Endothelial cell of umbilical vein (primary cell): ENCODE data around the gene CD151.

Experiments
- CTCF ChIP-seq, 2 donors: IDR thresholded peaks; 1 replicate in 1 of 2; 2 replicates in 1 of 2; pipeline ENCODE4 v1.5.1; 2011; ENCODE audit warnings: low read length in 2 of 2, mild to moderate bottlenecking in 2 of 2, moderate library complexity in 2 of 2, control low read depth in 1 of 2, inconsistent platforms in 1 of 2, low read depth in 1 of 2; ENCODE audit not compliant: insufficient read depth in 1 of 2; ENCODE audit errors: extremely low read depth in 1 of 2
- EZH2 ChIP-seq: IDR thresholded peaks from 2 replicates; pipeline ENCODE4 v1.6.1; 2012; ENCODE audit warnings: borderline replicate concordance, low read depth, mild to moderate bottlenecking, moderate library complexity, low read length, inconsistent platforms; ENCODE audit not compliant: severe bottlenecking
- JUN ChIP-seq: IDR thresholded peaks from 2 replicates; pipeline ENCODE4 v1.6.1; 2011; ENCODE audit warnings: borderline replicate concordance, low read depth; ENCODE audit not compliant: insufficient read length, insufficient read depth
- POLR2A ChIP-seq: IDR thresholded peaks from 2 replicates; pipeline ENCODE4 v1.6.1; 2012; ENCODE audit warnings: low read depth, mild to moderate bottlenecking, control low read depth, low read length
- POLR2AphosphoS5 ChIP-seq: IDR thresholded peaks from 2 replicates; pipeline ENCODE4 v1.6.1; 2012; ENCODE audit warnings: low read depth, mild to moderate bottlenecking, control low read depth, low read length, moderate library complexity; ENCODE audit not compliant: insufficient read depth
- TF ChIP-seq, protein P1 (sequence below): IDR thresholded peaks from 2 replicates; pipeline ENCODE4 v1.6.1; 2011; ENCODE audit not compliant: insufficient read depth, insufficient read length

GRCh38 chr11:849104-849824, 16.5 kb downstream of the CD151 start:
- TF ChIP-seq CTCF (IDR thresholded peaks at IDR 0.05; ENCODE audit: extremely low read depth in 1 of 2, insufficient read depth in 1 of 2, low read depth in 1 of 2, low read length in 2 of 2) (no peak), POLR2AphosphoS5 (no peak), POLR2A (no peak), JUN (no peak), EZH2 (no peak)
- TF ChIP-seq, protein P1, sequence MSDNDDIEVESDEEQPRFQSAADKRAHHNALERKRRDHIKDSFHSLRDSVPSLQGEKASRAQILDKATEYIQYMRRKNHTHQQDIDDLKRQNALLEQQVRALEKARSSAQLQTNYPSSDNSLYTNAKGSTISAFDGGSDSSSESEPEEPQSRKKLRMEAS, result no peak
